ENCODE results near the gene FOSL2.

Gene FOSL2

GRCh38 chr2:28442328-28442727, 49.7 kb downstream of the FOSL2 start:
- no peak for TF ChIP-seq CTCF (conservative IDR thresholded peaks at IDR 0.05; ENCODE audit: low read length)
- no peak for TF ChIP-seq EZH2phosphoT487 (IDR thresholded peaks at IDR 0.05; ENCODE audit: borderline replicate concordance)
- no peaks in the 10 kb centered on the region for H4K20me1 ChIP-seq (ENCODE audit: insufficient read depth, low read length, poor library complexity, severe bottlenecking)
- H3K27me3 ChIP-seq (ENCODE audit: insufficient read depth, low read length, poor library complexity, severe bottlenecking), result no peaks in the 10 kb centered on the region
- no peak overlapping the region for H3K4me2 ChIP-seq (ENCODE audit: low read depth, low read length, poor library complexity, severe bottlenecking)
- H3F3A ChIP-seq (ENCODE audit: low read depth), result no peaks in the 10 kb centered on the region
- peaks cover 6% of the 10 kb centered on the region for H3K4me1 ChIP-seq (ENCODE audit: insufficient read depth, low read length, poor library complexity, severe bottlenecking)
- no peaks in the 10 kb centered on the region for H3K79me2 ChIP-seq (ENCODE audit: insufficient read depth, low read length)
- no peak overlapping the region for H3K9ac ChIP-seq (ENCODE audit: low read depth, low read length, poor library complexity, severe bottlenecking)
- H3K36me3 ChIP-seq (ENCODE audit: insufficient read depth, low read length), result no peaks in the 10 kb centered on the region
- no peak overlapping the region for H3K4me3 ChIP-seq (ENCODE audit: low read length, poor library complexity, severe bottlenecking)
- H2AFZ ChIP-seq (ENCODE audit: low read length), result no peak overlapping the region
- no peaks in the 10 kb centered on the region for H3K9me2 ChIP-seq (replicated peaks; ENCODE audit: low read depth, low read length)
- H3K9me3 ChIP-seq (ENCODE audit: insufficient read depth, low read depth, low read length), result no peaks in the 10 kb centered on the region

DNA sequence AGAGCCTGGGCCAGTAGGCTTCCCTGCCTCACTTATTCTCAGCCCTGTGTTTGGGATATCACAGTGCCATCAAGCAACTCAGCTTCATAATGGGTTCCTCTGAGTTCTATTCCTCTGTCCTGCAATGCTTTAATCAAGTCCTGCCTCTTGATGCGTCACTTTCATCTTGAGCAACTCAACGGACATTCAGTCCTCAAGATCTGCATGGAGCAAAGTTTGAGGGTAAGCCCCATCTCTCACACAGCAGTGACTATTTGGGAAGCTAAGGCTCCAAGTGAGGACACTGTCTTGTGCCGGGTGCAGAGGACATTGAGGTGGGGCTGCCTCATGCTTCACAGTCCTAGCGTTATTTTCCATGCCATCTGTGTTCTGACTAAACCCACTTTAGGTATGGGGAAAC, 52.3 kb downstream of the FOSL2 start:
- H4K20me1 ChIP-seq (ENCODE audit: insufficient read depth, low read length, poor library complexity, severe bottlenecking), result no peaks in the 10 kb centered on the region
- H3F3A ChIP-seq (ENCODE audit: low read depth), result no peaks in the 10 kb centered on the region
- no peak overlapping the region for H2AFZ ChIP-seq (ENCODE audit: low read length)
- no peak overlapping the region for H3K4me2 ChIP-seq (ENCODE audit: low read depth, low read length, poor library complexity, severe bottlenecking)
- no peak overlapping the region for H3K9ac ChIP-seq (ENCODE audit: low read depth, low read length, poor library complexity, severe bottlenecking)
- no peak for TF ChIP-seq EZH2phosphoT487 (IDR thresholded peaks at IDR 0.05; ENCODE audit: borderline replicate concordance)
- no peak for TF ChIP-seq CTCF (conservative IDR thresholded peaks at IDR 0.05; ENCODE audit: low read length)
- no peaks in the 10 kb centered on the region for H3K27me3 ChIP-seq (ENCODE audit: insufficient read depth, low read length, poor library complexity, severe bottlenecking)
- peaks cover 6% of the 10 kb centered on the region for H3K4me1 ChIP-seq (ENCODE audit: insufficient read depth, low read length, poor library complexity, severe bottlenecking)
- no peaks in the 10 kb centered on the region for H3K36me3 ChIP-seq (ENCODE audit: insufficient read depth, low read length)
- H3K4me3 ChIP-seq (ENCODE audit: low read length, poor library complexity, severe bottlenecking), result no peak overlapping the region
- H3K9me3 ChIP-seq (ENCODE audit: insufficient read depth, low read depth, low read length), result no peaks in the 10 kb centered on the region
- no peaks in the 10 kb centered on the region for H3K9me2 ChIP-seq (replicated peaks; ENCODE audit: low read depth, low read length)
- H3K79me2 ChIP-seq (ENCODE audit: insufficient read depth, low read length), result no peaks in the 10 kb centered on the region

GRCh38 chr2:28445448-28446258, 53.0 kb downstream of the FOSL2 start:
- Histone ChIP-seq H3K27me3 (ENCODE audit: insufficient read depth, low read length, poor library complexity, severe bottlenecking) (no peaks in the 10 kb centered on the region), H3K4me1 (ENCODE audit: insufficient read depth, low read length, poor library complexity, severe bottlenecking) (peaks cover 6% of the 10 kb centered on the region), H4K20me1 (ENCODE audit: insufficient read depth, low read length, poor library complexity, severe bottlenecking) (no peaks in the 10 kb centered on the region), H2AFZ (ENCODE audit: low read length) (no peak overlapping the region), H3K9me3 (ENCODE audit: insufficient read depth, low read depth, low read length) (no peaks in the 10 kb centered on the region), H3K36me3 (ENCODE audit: insufficient read depth, low read length) (no peaks in the 10 kb centered on the region), H3K9ac (ENCODE audit: low read depth, low read length, poor library complexity, severe bottlenecking) (no peak overlapping the region), H3K9me2 (replicated peaks; ENCODE audit: low read depth, low read length) (no peaks in the 10 kb centered on the region), H3K4me2 (ENCODE audit: low read depth, low read length, poor library complexity, severe bottlenecking) (no peak overlapping the region), H3F3A (ENCODE audit: low read depth) (no peaks in the 10 kb centered on the region), H3K79me2 (ENCODE audit: insufficient read depth, low read length) (no peaks in the 10 kb centered on the region), H3K4me3 (ENCODE audit: low read length, poor library complexity, severe bottlenecking) (no peak overlapping the region)
- TF ChIP-seq EZH2phosphoT487 (IDR thresholded peaks at IDR 0.05; ENCODE audit: borderline replicate concordance) (no peak), CTCF (conservative IDR thresholded peaks at IDR 0.05; ENCODE audit: low read length) (no peak)

All from Loucy (cell line).